Activated CD4-positive, alpha-beta T cell treated with anti-CD3 and anti-CD28 coated beads for 1 hour (primary cell): ENCODE results near the gene ZFR.
"Not testable (repeated sequence)": the region's sequence is repeated elsewhere in the genome, so short reads cannot be mapped to it uniquely, and the experiment has no call there.

Experiments used
- DNase-seq: peaks from one replicate; pipeline ENCODE4 v3.0.0-alpha.2; 2020

Gene ZFR

DNA sequence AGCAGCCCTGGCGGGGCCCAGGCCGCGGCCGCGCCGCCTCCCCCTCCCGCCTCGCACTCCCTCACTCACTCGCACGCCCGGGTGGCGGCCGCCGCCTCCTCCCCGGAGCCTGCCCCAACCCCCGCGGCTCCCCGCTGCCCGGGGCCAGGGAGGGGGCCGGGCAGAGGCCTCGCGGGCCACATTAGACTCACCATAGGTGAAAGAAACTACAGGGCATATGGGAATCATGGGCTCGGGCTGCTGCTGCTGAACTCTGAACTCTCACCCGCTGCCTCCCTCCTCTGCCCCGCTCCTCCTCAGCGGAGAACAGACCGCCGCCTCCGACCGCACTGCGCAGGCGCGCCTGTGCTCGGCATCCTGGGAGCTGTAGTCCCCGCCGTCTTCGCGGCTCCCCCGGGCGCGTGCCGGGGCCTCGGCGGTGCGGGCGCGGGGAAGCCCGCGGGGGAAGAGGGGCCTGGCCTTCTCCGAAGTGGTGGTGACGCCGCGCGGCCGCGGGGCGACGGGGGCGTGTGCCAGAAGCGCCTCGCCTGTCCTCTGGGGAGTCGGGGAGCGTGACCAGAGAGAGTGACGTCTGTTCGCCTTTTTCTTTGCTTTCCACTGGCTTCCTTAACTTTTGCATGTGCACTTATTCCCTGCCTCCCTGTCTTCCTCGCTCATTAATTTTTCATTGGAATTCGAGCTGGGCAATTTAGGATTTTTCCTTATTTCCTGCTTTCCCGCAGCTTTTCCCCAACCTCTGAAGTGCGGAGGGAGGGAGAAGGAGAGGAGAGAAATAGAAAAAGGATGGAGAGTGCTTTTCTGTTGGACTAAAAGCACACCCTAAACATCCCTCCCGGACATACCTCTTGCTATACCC, at the start of gene ZFR:
Gene ZFR (minus strand): TSS at position 310 of the 856 bp plus-strand sequence. CDS start 82 bp downstream, at position 228.
- DNase-seq = peak; percentile 91

DNA sequence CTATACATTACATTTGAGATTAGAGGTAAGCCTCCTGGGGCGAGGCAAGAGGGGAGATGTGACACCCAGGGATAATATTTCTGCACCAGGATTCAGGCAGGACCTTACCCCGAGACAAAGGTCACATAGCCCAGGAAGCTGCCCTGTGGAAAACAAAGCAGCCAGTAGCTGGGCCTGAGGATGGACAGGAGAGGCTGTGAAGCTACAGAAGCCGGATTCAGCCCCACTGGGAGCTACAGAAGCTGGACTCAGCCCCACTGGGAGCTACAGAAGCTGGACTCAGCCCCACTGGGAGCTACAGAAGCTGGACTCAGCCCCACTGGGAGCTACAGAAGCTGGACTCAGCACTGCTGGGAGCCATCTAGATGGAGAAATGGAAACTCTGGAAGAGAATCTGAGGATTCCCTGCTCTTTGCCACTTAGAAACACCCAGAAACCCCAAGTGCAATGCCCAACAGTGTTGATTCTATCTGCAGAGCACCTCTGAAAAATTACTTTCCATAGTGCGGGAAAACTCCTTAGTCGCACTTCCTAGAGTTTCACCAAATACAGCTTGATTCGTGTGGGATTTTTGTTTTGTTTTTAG, 46.5 kb upstream of the ZFR start:
- no peak for DNase-seq

DNA sequence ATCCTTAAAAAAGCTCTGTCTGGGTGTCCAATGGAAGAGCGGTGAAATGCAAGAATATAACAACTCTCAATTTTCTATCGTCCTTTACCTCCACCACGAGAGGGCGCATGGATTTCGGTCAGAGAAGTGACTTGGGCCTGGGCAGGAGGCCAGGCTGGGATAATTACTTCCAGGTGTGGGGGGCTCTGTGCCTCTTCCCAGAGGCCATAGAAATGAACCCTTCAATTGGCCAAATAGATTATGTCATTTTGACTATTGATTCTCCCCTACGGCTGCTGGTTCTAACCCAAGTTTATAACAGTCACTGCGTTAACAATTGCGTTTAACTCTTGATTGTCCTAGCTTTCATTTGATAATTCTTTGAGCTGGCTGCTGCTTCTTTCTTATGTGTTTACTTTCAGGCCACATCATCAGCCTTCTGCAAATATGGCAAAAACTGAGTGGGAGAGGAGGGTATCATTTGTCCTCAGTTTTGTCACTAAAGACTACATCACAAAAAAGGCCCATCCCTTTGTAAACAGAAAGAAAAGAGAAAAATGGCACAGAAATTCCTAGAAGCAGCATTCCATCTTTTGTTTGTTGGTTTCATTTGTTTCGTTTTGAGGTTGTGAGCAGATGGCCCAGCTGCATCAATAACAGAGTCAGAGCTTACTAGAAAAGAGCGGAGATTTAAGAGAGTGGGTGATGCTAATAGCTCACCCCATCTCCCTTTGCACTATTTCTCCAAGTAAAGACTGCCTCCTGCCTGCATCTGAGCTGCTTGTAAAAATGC, 45.4 kb upstream of the ZFR start:
- peak; percentile 49 for DNase-seq

- DNase-seq = no peak
Observed at GRCh38 chr5:32487424-32487823, 42.9 kb upstream of the ZFR start.

- DNase-seq = no peak
Observed at GRCh38 chr5:32487008-32487407, 42.5 kb upstream of the ZFR start.

DNA sequence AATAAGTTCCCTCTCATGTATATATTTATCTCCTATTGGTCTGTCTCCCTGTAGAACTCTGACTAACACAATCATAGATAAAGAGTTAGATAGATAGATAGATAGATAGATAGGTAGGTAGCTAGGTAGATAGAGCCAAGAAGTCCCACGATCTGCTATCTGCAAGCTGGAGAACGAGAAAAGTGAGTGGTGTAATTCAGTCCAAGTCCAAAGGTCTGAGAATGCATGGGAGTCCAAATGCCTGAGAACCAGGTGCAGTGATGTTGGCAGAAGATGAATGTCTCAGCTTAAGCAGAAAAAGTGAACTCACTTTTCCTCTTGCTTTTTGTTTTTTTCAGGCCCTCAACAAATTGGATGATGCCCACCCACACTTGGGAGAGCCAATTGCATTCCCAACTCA, 37.7 kb upstream of the ZFR start:
- no peak for DNase-seq

GRCh38 chr5:32479096-32479495, 34.6 kb upstream of the ZFR start:
- no peak for DNase-seq

DNA sequence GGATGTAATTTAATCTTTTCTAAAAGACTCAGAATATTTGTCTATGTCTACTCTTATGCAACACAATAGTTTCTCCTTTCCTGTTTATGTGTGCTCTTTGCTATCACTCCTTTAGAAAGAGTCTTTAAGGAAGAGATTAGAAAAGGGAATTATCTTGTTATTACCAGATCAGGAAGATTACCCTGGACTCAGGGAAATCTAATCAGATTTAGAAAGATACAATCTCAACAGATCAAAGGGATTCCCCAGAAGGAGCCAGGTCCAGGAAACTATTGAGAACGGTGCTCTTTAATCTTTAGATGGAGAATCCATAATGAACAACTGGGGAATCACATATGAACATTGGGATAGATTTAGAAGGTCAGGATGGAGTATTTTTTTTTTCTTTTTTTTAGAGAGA, 32.4 kb upstream of the ZFR start:
- no peak for DNase-seq

DNA sequence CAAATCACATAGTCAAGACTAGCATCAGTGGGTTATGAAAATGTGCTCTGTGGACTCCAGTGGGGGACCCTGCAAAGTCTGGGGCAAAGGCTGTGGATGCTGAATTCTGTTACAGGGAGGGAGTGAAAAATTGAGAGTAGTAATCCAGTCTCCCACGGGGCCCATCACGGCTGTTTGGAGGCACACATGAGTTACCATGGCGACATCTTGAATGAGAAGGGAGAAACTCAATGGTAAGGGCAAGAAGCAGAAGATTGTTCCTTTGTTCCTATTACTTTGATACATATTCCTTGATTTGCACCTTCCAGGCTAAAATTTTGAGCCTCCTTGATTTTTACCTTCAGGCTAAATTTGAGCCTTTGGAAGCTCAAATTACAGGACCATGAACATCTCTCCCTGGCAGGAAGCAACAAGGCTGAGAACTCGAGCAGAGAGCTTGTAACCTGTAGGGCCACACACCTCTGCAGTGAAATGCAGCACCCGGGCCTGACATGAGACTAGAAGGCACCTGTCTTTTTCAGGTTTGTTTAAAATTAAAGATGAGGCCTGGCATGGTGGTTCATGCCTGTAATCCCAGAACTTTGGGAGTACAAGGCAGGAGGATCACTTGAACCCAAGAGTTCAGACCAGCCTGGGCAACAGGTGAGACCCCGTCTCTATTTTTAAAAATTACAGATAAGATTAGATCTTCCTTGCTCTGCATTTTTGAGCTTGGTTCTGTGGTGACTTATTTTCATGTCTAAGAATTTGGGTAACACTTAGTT, 31.0 kb upstream of the ZFR start:
- DNase-seq = no peak

- no peak for DNase-seq
Observed at GRCh38 chr5:32474209-32474854, 29.8 kb upstream of the ZFR start.

DNA sequence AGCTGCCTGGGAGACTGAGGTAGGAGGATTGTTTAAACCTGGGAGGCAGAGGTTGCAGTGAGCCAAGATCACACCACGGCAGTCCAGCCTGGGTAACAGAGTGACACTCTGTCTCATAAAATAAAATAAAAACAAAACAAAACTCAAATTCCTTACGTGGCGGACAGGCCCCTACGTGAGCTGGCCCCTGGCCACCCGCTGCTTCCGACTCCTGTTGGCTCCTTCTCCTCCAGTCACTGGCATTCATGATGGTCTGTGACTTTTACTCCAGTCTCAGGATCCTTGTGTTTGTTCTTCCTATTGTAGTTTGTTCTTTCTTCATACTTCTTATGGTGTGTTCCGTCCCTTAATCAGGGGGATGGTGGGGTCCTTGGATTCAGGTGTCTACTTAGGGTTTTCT, 28.5 kb upstream of the ZFR start:
- no peak for DNase-seq

DNA sequence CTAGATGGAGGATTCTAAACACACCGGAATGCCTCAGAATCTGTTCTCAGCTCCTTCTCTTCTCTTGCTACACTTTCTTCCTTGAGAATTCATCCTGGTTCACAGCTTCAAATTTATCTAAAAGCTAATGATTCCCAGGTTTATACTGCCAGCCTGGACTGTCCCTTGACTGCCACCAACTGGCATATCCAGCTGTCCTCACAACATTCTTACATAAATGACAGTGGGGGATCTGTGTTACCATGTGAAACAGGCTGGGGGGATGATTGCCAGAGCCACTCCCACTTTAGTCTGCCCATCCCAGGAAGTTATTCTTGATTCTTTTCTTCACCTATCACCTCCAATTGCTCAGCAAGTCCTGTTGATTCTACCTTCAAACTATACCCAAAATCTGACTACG, 27.2 kb upstream of the ZFR start:
- DNase-seq = no peak

DNA sequence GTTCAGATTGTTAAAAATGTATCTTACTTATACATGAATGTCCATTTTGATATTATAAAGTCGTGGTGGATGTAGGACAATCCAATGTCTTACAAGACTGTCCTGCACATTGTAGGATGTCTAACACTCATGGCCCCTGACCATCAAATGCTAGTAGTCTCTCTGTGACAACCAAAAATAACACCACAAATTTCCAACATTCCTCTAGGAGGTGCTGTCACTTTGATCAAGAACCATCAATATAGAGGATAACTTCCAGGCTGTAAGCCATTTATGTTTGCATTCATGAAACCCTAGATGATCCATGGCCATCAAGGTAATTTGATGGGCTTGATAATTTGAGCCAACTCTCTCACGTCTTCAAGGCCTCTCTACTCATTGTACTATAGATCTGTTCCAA, 20.5 kb upstream of the ZFR start:
- DNase-seq = no peak

DNA sequence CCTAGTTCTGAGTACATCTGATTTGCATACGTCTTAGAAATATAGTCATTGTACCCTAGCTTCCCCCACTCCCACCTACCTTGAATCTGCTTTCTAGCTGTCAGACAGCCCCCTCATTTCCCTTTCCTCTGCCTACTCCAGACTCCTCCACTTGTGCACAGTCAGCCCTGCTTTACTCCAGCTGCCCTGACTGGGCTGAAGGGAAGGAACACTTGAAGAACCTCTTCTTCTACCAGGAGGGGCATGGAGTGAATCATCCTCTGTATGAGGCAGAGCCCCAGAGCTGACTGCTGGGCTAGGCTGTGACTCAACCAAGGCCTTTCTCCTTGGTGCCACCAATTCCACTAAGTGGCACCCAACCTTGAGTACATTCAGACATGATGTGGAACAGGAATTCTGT, 18.1 kb upstream of the ZFR start:
- DNase-seq = no peak

DNA sequence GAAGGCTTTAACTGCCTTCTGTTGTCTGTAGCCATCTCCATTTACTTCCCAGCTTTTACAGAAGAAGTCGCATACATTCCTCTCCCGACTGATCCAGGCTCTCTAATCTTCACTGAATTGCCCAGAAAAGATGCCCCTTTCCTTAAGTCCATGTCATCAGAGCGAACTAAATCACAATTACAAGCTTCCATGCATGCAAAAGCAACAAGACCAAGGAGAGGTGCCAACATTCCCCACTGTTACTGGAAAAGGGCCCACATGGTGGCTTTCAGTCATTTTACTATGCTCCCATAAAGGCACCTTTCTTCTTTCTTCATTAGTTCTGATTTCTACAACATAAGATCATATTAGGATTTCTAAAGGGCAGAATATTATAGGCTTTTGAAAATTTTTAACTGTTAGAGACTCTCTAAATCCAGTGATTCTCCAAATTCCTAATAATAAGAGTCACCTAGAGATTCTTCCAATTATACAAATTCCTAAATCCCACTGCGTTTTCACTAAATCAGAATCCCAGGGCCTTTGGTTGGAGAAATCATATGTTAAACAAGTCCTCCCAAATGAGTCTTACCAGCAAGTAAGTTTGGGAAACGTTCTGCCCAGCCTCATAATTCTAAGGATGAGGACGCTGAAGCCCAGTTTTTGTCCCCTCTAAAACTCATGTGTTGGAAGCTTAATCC, 17.0 kb upstream of the ZFR start:
- DNase-seq = no peak

- DNase-seq = no peak
Observed at GRCh38 chr5:32460702-32461101, 16.2 kb upstream of the ZFR start.

DNA sequence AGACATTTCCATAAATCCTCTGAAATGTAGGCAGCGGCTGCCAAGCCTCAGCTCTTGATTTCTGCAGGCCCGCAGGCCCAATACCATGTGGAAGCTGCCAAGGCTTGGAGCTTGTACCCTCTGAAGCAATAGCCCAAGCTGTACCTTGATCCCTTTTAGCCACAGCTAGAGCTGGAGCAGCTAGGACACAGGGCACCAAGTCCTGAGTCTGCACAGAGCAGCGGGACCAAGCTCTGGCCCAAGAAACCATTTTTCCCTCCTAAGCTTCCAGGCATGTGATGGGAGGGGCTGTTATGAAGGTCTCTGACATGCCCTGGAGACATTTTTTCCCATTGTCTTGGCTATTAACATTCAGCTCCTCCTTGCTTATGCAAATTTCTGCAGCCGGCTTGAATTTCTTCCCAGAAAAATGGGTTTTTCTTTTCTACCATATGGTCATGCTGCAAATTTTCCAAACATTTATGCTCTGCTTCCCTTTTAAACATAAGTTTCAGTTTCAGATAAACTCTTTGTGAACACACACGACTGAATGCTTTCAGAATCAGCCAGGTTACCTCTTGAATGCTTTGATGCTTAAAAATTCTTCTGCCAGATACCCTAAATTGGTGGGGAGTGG, 14.4 kb upstream of the ZFR start:
- DNase-seq = no peak

GRCh38 chr5:32455311-32455710, 10.8 kb upstream of the ZFR start:
- no peak for DNase-seq

- no peak for DNase-seq
Observed at GRCh38 chr5:32454821-32455220, 10.3 kb upstream of the ZFR start.

GRCh38 chr5:32453916-32454315, 9.4 kb upstream of the ZFR start:
- DNase-seq = no peak

- DNase-seq = not testable (repeated sequence)
Observed at GRCh38 chr5:32452316-32452715, 7.8 kb upstream of the ZFR start.

DNA sequence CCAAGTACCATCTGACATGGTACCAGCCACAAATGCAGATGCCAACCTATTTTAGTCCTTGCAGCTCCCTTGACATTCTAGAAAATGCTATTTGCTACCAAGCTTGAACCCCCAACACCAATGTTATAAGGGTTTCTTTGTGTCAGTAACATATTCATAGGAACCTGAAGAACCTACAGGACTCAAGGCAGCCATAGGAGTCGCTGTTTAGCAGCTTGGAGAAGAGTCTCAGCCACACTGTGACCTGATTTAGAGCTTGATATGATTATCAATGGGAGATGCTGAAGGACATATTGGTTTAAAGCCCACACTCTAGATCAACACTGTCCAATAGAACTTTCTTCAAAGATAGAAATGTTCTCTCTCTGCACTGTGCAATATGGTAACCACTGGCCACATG, 6.4 kb upstream of the ZFR start:
- DNase-seq = no peak
